GM19023 (cell line): Measurements from ENCODE around the gene UNC45A.

ENCODE experiments used
- ATAC-seq: cut with Tn5 transposase; IDR thresholded peaks from one replicate; pipeline ENCODE4 v1.9.1; 2021; ENCODE audit warnings: mild to moderate bottlenecking, moderate library complexity; ENCODE audit not compliant: unreplicated experiment

The UNC45A gene

GRCh38 chr15:90959028-90959595, 24.0 kb downstream of the UNC45A start:
- no peak for ATAC-seq

- ATAC-seq = no peak
These were observed 24.8 kb downstream of the UNC45A start for GRCh38 chr15:90959894-90960293.

GRCh38 chr15:90960298-90961091, 25.4 kb downstream of the UNC45A start:
- ATAC-seq = no peak

- no peak for ATAC-seq
These were observed 26.9 kb downstream of the UNC45A start for GRCh38 chr15:90962021-90962420.

- no peak for ATAC-seq
These were observed 31.2 kb downstream of the UNC45A start for GRCh38 chr15:90966262-90966661.

- ATAC-seq = no peak
These were observed 32.1 kb downstream of the UNC45A start for GRCh38 chr15:90967206-90967605.

- no peak for ATAC-seq
These were observed 33.3 kb downstream of the UNC45A start for GRCh38 chr15:90968434-90968833.

GRCh38 chr15:90970274-90970673, 35.2 kb downstream of the UNC45A start:
- ATAC-seq = no peak

- ATAC-seq = no peak
These were observed 37.0 kb downstream of the UNC45A start for GRCh38 chr15:90972133-90972532.

GRCh38 chr15:90974216-90974615, 39.1 kb downstream of the UNC45A start:
- ATAC-seq = no peak

GRCh38 chr15:90979582-90979981, 44.5 kb downstream of the UNC45A start:
- ATAC-seq = no peak

- ATAC-seq = peak; percentile 77
These were observed 46.6 kb downstream of the UNC45A start for GRCh38 chr15:90981681-90982080.

- no peak for ATAC-seq
These were observed 47.0 kb downstream of the UNC45A start for GRCh38 chr15:90982135-90982534.

- no peak for ATAC-seq
These were observed 51.9 kb downstream of the UNC45A start for GRCh38 chr15:90986790-90987507.

- ATAC-seq = no peak
These were observed 52.6 kb downstream of the UNC45A start for GRCh38 chr15:90987561-90988141.

- no peak for ATAC-seq
These were observed 53.2 kb downstream of the UNC45A start for GRCh38 chr15:90988296-90988695.

GRCh38 chr15:90989040-90989768, 54.1 kb downstream of the UNC45A start:
- ATAC-seq = no peak

GRCh38 chr15:90990446-90990845, 55.4 kb downstream of the UNC45A start:
- ATAC-seq = no peak

GRCh38 chr15:90991587-90992285, 56.7 kb downstream of the UNC45A start:
- no peak for ATAC-seq

GRCh38 chr15:90994059-90994416, 59.0 kb downstream of the UNC45A start:
- peak; percentile 16 for ATAC-seq
